Smooth muscle cell (in vitro differentiated cells): Measurements from ENCODE around the gene TMEM50B. TPM values are rescaled to one million over a fixed set of nuclear protein-coding genes. Genes with fewer than 3 reads are reported as not detected.

Experiments used
- DNase-seq: peaks from one replicate; lab custom pipeline; 2025; ENCODE audit not compliant: unreplicated experiment; lab: John Stamatoyannopoulos, UW
- H2AFZ ChIP-seq: fragments of 200-600 bp; sonication (generic); 2 replicates; pipeline ENCODE4 v1.6.0; 2016; ENCODE audit warnings: antibody characterized with exemption, low read depth, mild to moderate bottlenecking
- H3F3A ChIP-seq: fragments of 200-600 bp; sonication (generic); 2 replicates; pipeline ENCODE4 v1.6.0; 2017; ENCODE audit warnings: antibody characterized with exemption, low read depth
- H3K27ac ChIP-seq: fragments of 200-600 bp; sonication (generic); 2 replicates; pipeline ENCODE4 v1.5.1; 2016; ENCODE audit warnings: low read depth, mild to moderate bottlenecking
- H3K27me3 ChIP-seq: fragments of 200-600 bp; sonication (generic); 2 replicates; pipeline ENCODE4 v1.6.1; 2016; ENCODE audit warnings: low read depth, mild to moderate bottlenecking
- H3K36me3 ChIP-seq: fragments of 200-600 bp; sonication (generic); 2 replicates; pipeline ENCODE4 v1.5.1; 2016; ENCODE audit warnings: low read depth
- H3K4me1 ChIP-seq: fragments of 200-600 bp; sonication (generic); 2 replicates; pipeline ENCODE4 v1.5.1; 2016; ENCODE audit warnings: low read depth
- H3K4me2 ChIP-seq: fragments of 200-600 bp; sonication (generic); 2 replicates; pipeline ENCODE4 v1.6.0; 2016; ENCODE audit warnings: mild to moderate bottlenecking
- H3K4me3 ChIP-seq: fragments of 200-600 bp; sonication (generic); 2 replicates; pipeline ENCODE4 v1.5.1; 2016; ENCODE audit warnings: mild to moderate bottlenecking
- H3K79me2 ChIP-seq: fragments of 200-600 bp; sonication (generic); 2 replicates; pipeline ENCODE4 v1.6.0; 2016; ENCODE audit warnings: low read depth, mild to moderate bottlenecking
- H3K9ac ChIP-seq: fragments of 200-600 bp; sonication (generic); 2 replicates; pipeline ENCODE4 v1.6.0; 2016; ENCODE audit warnings: low read depth
- H3K9me3 ChIP-seq: fragments of 200-600 bp; sonication (generic); replicated peaks from 2 replicates; pipeline ENCODE4 v1.5.1; 2016; ENCODE audit warnings: low read depth
- H4K20me1 ChIP-seq: fragments of 200-600 bp; sonication (generic); 2 replicates; pipeline ENCODE4 v1.6.0; 2016; ENCODE audit warnings: low read depth
- CTCF ChIP-seq: fragments of 200-600 bp; sonication (generic); IDR thresholded peaks from 2 replicates; pipeline ENCODE4 v1.5.1; 2017; ENCODE audit warnings: borderline replicate concordance, mild to moderate bottlenecking, antibody characterized with exemption; ENCODE audit not compliant: insufficient read depth, poor library complexity, severe bottlenecking
- WGBS: methylation state at CpG from one replicate; pipeline ENCODE4 v1.1.7; 2016; ENCODE audit warnings: low lambda C conversion rate; 5-methylcytosine and 5-hydroxymethylcytosine counted together
- polyA plus RNA-seq: library from polyadenylated mRNA; unstranded; fragments of >200 nt; fragmentation: Nextera tagmentation; extraction: Ambion mirVana; gene quantifications from 2 replicates; pipeline ENCODE4 v1.2.1, GENCODE V29; 2016
- total RNA-seq: library from RNA; depleted of rRNA; stranded (reverse); fragments of >200 nt; gene quantifications from 2 replicates; pipeline ENCODE4 v1.2.3, GENCODE V29; 2014

TMEM50B gene
- total and polyA plus RNA-seq, 2 experiments from 2014 or later, result 31.4 to 42.9 TPM

- H3F3A ChIP-seq, result no peaks in the 10 kb centered on the region
- WGBS, result 97% methylated on average over 5 of the region's 5 CpGs
- TF ChIP-seq CTCF, result no peak
Measured at GRCh38 chr21:33461538-33462250, 18.1 kb downstream of the TMEM50B start.

GRCh38 chr21:33458861-33459260 lies 20.9 kb downstream of the TMEM50B start:
- no peak for DNase-seq
- no peak overlapping the region for H3K27ac ChIP-seq
- WGBS, result 98% methylated on average over 3 of the region's 3 CpGs

More at GRCh38 chr21:33461538-33462250, 18.1 kb downstream of the TMEM50B start:
- Histone ChIP-seq H3K27ac (no peak overlapping the region), H3K4me3 (no peak overlapping the region), H3K4me2 (no peak overlapping the region), H2AFZ (no peak overlapping the region), H3K27me3 (no peaks in the 10 kb centered on the region), H3K9ac (no peak overlapping the region), H3K9me3 (no peaks in the 10 kb centered on the region), H3K4me1 (no peaks in the 10 kb centered on the region), H3K36me3 (no peaks in the 10 kb centered on the region), H3K79me2 (peaks cover 3% of the 10 kb centered on the region), H4K20me1 (no peaks in the 10 kb centered on the region)
- no peak for DNase-seq

GRCh38 chr21:33455686-33456446 lies 23.9 kb downstream of the TMEM50B start:
- Histone ChIP-seq H3K4me3 (no peak overlapping the region), H3K27ac (no peak overlapping the region), H3K79me2 (no peaks in the 10 kb centered on the region), H3F3A (no peaks in the 10 kb centered on the region), H3K36me3 (no peaks in the 10 kb centered on the region), H3K27me3 (no peaks in the 10 kb centered on the region), H3K4me2 (no peak overlapping the region), H3K9ac (no peak overlapping the region), H3K4me1 (no peaks in the 10 kb centered on the region), H4K20me1 (no peaks in the 10 kb centered on the region), H3K9me3 (no peaks in the 10 kb centered on the region), H2AFZ (no peak overlapping the region)
- no peak for DNase-seq
- TF ChIP-seq CTCF, result no peak
- 92% methylated on average over 6 of the region's 6 CpGs for WGBS

More at GRCh38 chr21:33458861-33459260, 20.9 kb downstream of the TMEM50B start:
- Histone ChIP-seq H3K79me2 (no peaks in the 10 kb centered on the region), H4K20me1 (no peaks in the 10 kb centered on the region), H3K27me3 (no peaks in the 10 kb centered on the region), H3K36me3 (no peaks in the 10 kb centered on the region), H3K9me3 (no peaks in the 10 kb centered on the region), H3K4me3 (no peak overlapping the region), H3K4me2 (no peak overlapping the region), H3K9ac (no peak overlapping the region), H3K4me1 (no peaks in the 10 kb centered on the region), H3F3A (no peaks in the 10 kb centered on the region), H2AFZ (no peak overlapping the region)
- no peak for TF ChIP-seq CTCF
